NCI-H510A treated with DMSO at 0.1 percent for 48 hours (cell line): ENCODE measurements around the gene PCSK6.
"Not testable (repeated sequence)": the region's sequence is repeated elsewhere in the genome, so short reads cannot be mapped to it uniquely, and the experiment has no call there.

ENCODE experiments used
- DNase-seq: peaks from one replicate; lab custom pipeline; 2025; lab: John Stamatoyannopoulos, UW

The PCSK6 gene

GRCh38 chr15:101482526-101483371 lies 6.8 kb downstream of the PCSK6 start:
- DNase-seq: no peak

GRCh38 chr15:101481917-101482525 lies 7.5 kb downstream of the PCSK6 start:
- DNase-seq: no peak

GRCh38 chr15:101481381-101481705 lies 8.2 kb downstream of the PCSK6 start:
- DNase-seq: no peak

DNA sequence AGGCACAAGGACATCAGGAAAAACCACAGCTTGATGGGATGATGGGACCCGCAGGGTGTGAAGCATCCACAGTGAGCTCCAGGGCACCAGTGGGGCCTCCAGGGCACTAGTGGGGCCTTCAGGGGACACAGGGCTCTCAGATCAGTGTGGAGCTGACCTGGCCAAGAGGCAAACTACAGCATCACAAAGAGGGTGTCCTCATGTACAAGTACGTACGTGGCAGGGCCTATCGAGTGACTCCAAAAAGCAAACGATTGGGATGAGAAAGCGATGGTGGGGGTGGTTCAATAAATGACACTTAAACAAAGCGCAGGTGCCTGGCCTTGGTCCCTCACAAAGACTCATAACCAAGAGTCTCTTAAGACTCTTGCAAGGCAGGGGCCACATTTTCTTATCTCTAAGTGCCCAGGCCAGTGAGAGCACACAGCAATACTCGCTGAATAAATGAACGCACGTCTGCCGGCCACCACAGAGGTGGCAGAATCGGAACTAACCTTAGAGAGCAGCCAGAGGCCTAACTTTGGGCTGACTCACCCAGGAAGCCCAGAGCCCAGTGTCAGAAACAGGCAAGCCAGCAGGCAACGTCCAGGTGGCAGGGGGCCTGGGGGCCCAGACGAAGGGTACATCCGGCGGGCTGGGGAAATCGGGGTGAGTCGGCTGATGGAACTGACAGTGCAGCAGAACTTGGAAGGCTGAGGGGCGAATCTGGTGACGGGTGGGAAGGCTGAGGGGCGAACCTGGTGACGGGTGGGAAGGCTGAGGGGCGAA lies 8.7 kb downstream of the PCSK6 start:
- DNase-seq: no peak

GRCh38 chr15:101479851-101480612 lies 9.5 kb downstream of the PCSK6 start:
- DNase-seq: no peak

DNA sequence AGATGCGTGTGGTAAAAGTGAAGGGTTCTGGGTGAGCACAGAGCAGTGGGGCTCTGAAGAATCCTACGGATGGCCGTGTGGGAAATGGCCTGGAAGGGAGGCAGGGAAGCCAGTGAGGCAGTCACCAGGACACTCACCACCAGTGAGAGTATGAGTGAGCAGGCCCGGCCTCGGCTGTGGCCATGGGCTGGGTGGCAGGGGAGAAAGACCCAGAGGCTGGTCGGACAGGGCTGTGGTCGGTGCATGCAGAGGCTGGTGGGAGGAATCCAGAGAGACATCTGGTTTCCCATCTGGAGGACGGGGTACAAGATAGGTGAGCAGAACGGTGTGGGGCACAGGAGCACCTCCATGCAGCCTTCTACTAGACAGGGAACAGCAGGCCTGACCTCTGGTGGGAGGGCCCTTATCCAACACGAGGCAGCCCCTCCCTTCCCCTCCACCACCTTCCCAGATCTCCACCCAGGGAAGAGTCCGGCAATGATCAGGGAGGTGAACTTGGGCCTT lies 10.1 kb downstream of the PCSK6 start:
- DNase-seq: no peak

DNA sequence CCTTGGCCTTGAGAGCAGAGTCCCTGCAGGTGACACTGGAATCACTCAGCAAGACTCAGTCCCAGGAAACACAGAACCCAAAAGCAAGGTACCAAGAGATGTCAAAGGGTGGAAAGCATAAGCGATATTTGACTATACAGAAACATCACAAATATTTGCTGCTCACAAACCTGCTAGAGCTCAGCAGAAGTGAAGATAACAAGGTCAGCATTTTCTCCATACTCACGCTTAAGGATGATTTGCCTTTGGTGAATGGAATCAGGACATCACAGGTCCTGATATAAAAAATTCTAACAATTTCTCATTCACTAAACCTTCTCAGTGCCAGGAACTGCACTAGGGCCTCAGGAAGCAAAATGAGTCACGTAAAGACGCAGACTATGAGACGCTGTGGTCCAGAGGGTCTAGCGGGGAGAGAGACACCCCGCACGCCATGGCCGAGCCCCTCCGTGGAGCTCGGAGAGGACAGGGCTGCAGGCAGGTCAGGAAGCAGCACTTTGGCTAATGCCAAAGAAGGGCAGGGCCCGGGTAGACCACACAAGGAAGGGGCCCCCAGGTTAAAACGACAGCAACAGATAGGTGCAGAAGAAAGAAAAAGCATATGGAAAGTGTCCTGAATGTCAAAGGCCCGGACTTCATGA lies 10.7 kb downstream of the PCSK6 start:
- DNase-seq: no peak

DNA sequence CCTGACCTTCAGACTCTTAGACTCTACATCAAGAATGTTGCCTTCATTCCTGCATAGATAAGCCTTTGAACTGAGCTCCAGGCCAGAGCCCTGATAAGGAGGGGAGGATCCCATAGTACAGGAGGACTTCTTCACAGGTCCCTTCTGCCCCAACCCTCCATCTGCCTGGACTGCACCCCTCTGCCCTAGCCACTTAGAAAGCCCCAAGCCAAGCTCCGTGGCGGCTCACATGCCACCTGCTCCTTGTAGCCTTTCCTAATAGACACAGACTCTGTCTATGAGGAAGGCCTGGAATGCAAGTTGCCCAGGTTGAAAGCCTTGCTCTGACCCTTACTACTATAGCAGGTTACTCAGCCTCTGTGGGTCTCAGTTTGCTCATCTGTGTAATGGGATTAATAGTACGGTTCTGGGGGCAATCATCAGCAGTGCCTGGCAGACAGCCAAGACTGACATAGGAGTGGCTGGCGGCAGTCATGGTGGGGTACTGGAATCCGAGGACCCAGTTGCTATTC lies 11.6 kb downstream of the PCSK6 start:
- DNase-seq: no peak

GRCh38 chr15:101476756-101477155 lies 12.8 kb downstream of the PCSK6 start:
- no peak for DNase-seq

- DNase-seq: no peak
Measured at GRCh38 chr15:101474983-101475382, 14.5 kb downstream of the PCSK6 start.

DNA sequence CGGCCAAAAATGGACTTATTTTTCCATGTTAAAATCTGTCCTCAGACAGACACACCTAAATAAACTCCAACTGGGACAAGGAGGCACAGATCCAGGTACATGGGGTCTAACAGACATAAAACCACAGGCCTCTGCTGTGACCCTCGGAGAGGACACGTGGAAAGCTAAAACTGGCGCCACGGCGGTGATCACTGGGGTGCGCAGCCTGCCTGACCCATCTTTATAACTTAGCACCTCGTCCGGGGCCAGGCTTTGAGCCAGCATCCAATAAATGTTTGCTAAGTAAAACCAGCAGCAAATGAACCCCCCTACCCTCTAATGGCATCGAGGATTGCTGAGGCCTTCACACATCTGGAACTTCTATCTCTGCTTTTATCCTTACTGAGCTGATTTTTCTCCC lies 15.3 kb downstream of the PCSK6 start:
- DNase-seq: no peak

GRCh38 chr15:101472033-101472432 lies 17.5 kb downstream of the PCSK6 start:
- DNase-seq: no peak

- DNase-seq: no peak
Measured at GRCh38 chr15:101470548-101471239, 18.8 kb downstream of the PCSK6 start.

DNA sequence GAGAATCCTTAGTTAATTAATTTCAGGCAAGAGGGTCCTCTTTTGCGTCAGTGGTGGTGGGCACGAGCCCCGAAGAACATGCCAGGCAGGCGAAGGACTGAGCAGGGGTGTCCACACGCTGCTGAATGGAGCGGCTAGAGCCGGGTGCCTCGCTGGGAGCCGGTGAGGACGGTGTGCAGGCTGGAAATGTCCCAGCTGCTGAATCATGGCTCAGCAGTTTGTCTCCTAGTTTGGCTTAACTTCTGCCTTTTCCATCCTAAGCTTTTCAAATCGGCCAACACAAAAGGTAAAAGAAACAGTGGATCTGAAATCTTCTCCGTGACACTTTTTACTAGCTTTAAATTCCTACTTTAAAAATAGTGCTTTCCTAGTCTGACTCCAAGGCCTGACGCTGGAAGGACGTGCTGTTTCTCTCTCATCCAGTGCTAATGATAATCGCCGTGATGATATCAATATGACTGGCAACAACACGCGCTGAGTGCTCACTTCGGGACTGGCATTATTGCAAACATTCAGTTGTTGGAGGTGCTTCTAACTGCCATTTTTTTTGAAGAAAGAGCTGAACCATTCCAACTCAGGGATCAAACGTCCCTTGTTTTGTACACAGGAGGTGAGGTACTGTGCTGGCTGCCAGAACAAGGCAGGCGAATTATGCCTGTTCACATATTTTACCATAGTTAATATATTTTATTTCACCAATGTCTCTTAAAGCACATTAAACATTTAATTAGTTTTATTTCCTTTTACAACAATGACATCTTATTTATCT lies 19.8 kb downstream of the PCSK6 start:
- no peak for DNase-seq

- no peak for DNase-seq
Measured at GRCh38 chr15:101466188-101466587, 23.3 kb downstream of the PCSK6 start.

- DNase-seq: no peak
Measured at GRCh38 chr15:101464999-101465669, 24.4 kb downstream of the PCSK6 start.

GRCh38 chr15:101464256-101464998 lies 25.1 kb downstream of the PCSK6 start:
- DNase-seq: no peak

GRCh38 chr15:101463696-101464095 lies 25.8 kb downstream of the PCSK6 start:
- DNase-seq: not testable (repeated sequence)

DNA sequence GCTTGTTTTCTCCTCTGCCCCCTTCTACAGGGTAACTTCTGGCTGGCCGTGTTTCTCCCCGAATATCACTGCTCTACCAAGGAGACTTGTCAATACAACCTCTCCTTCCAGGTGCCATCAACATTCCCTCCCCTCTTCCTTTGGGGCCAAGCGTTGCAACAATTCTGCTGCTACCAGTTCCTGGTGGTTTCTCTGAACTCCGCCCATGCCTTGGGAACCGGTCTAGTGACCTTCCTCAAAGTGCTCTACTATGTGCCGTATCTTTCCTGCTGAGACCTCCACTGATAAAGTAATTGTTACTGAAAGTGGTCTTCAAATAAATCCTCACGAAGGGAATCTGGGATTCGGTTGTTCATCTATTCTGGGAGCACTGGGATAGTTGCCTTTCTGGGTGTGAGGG lies 26.2 kb downstream of the PCSK6 start:
- DNase-seq: no peak
